ENCODE data around the gene NAGA.
"Not testable (repeated sequence)": the region's sequence is repeated elsewhere in the genome, so short reads cannot be mapped to it uniquely, and the experiment has no call there.

NAGA gene

GRCh38 chr22:42070517-42071422 lies at the start of gene NAGA:
Gene NAGA, minus strand, starts transcription at chr22:42070812. Its CDS starts 515 bp downstream, at chr22:42070297.
- DNase-seq (ENCODE audit: low read depth), result peak; percentile 87

DNA sequence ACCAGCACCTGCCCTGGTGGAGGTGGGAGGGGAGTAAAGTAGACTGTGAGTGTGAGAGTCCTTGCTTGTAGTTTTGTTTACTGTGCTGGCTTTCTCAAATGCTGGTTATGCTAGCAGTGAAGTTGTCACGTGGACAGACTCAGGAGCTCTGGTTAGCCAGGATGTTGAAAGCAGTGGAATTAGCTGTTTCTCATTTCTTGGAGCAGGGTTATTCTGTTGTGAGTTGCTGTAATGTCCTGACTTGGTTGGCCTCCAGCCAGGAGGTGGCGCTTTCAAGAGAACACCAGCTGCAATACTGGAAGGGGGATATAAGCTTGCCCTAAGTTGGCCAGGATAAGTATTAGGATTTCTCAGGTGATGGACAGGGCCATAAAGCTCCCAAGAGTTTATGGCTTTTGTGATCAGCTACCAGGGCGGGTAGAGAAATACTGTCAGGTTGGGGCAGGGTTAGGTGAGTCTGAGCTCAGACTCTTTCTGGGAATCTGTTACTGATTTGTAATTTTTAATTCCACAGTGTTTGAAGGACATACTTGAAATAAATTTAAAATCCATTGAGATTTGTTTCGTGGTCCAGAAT lies 46.3 kb upstream of the NAGA start:
- no peak for DNase-seq (ENCODE audit: low read depth)

GRCh38 chr22:42115420-42115830 lies 44.8 kb upstream of the NAGA start:
- DNase-seq (ENCODE audit: low read depth), result not testable (repeated sequence)

DNA sequence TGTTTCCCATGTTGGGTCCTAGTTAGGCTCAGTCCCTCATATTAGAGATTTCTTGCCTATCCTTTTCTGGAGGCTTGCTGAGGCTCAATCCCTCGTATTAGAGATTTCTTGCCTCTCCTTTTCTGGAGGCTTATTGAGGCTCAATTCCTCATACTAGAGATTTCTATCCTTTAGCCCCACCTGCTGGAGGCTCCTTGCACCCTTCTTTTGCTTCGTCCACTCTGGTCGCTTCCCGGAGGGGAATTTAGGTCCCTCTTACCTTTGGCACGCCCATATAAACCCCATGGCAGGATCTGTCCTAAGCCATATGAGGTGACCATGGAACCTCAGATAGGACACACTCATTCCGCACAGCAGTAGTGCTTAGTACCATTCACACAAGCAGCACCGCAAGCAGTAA lies 44.1 kb upstream of the NAGA start:
- no peak for DNase-seq (ENCODE audit: low read depth)

DNA sequence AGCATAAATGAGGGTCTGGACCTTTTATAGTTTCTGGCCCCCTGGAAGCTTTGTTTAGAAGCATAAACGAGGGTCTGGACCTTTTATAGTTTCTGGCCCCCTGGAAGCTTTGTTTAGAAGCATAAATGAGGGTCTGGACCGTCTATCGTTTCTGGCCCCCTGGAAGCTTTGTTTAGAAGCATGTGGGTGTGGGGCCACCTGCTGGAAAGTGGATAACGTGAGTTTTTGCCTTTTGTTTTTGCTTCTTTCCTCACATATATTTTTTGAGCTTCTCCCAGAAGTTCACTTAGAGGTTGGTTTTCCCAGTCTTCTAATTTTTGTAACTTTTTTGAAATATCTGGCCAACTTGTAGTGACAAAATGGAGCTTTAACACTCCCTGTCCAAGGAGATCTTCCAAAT lies 42.2 kb upstream of the NAGA start:
- DNase-seq (ENCODE audit: low read depth), result not testable (repeated sequence)

DNA sequence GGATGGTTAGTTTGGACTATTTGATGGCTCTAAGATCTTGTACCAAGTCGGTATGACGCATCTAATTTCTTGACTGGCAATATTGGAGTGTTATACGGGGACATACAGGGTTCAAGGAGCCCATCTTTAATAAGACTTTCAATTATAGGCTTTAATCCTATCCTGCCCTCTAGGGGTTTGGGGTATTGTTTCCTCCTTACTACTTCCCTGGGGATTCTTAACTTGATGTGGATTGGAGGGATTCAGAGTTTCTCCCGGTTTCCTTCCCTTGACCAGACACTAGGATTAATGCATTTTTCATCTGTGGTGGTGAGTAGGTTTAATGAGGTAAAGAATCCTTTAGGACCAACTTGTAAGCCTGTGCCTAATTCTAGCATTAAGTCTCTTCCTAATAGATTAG lies 41.2 kb upstream of the NAGA start:
- no peak for DNase-seq (ENCODE audit: low read depth)

DNA sequence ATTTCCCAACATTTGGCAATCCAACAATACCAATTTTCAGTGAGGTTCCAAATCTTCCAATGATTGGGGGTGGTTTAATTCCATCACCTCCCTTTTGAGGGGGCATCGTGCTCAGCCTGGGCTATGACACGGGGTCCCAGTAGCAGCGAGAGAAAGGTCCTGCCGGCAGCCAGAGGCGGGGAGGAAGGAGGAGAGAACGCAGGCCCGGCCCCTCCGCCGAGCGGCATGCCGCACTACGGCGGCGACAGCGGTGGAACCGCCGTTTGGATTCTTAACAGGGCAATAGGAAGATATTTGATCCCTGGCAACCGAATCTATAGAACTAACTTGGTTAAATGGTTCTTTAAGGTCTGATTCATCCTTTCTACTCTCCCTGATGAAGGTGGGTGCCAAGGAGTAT lies 38.2 kb upstream of the NAGA start:
- DNase-seq (ENCODE audit: low read depth), result no peak

- not testable (repeated sequence) for DNase-seq (ENCODE audit: low read depth)
Observed at GRCh38 chr22:42104332-42104860, 33.8 kb upstream of the NAGA start.

- DNase-seq (ENCODE audit: low read depth), result no peak
Observed at GRCh38 chr22:42101199-42101598, 30.6 kb upstream of the NAGA start.

- no peak for DNase-seq (ENCODE audit: low read depth)
Observed at GRCh38 chr22:42091455-42091782, 20.8 kb upstream of the NAGA start.

- DNase-seq (ENCODE audit: low read depth), result peak; percentile 98
Observed at GRCh38 chr22:42090596-42091454, 20.2 kb upstream of the NAGA start, which contains the start of gene NDUFA6. Gene NDUFA6, minus strand, starts transcription at chr22:42090772. Its CDS starts 28 bp downstream, at chr22:42090744.

DNA sequence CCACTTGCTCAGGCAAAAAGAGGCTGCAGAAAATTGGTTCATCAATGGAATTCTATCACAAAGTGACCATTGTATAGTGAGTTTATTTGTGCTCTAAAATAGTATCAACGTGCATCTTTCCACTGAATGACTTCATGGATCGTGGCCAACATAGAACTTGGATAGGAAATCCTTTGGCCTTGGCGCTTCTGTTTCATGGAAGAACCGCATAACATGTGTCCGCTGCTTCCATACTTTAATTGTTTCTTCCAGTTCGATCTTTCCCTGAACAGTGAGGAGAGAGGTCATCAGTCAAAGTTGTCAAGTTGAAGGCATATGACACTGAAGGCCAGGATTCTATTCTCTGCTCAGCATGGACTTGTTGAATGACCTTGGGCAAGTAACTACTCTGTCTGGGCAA lies 15.4 kb upstream of the NAGA start:
- DNase-seq (ENCODE audit: low read depth), result no peak

- no peak for DNase-seq (ENCODE audit: low read depth)
Observed at GRCh38 chr22:42084874-42085273, 14.3 kb upstream of the NAGA start.

- no peak for DNase-seq (ENCODE audit: low read depth)
Observed at GRCh38 chr22:42083119-42083518, 12.5 kb upstream of the NAGA start.

DNA sequence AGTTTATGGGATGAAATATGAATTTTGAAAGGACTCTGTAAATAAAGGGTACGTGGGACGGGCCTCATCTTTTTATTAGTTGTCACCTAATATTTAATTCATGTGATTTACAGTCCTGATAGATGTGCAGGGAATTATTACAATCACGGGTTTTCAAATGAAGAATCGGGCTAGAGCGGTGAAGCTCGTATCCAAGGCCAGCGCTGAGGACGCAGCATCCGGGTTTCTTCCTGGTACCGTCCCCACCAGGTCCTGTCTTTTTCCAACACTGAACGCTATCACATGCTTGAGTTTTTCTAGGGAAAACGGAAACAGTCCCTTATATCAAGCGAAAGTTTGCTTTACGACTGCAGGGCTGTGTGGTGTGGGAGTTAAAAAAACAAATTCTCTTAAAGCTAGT lies 9.7 kb upstream of the NAGA start:
- no peak for DNase-seq (ENCODE audit: low read depth)

GRCh38 chr22:42079319-42080251 lies 9.0 kb upstream of the NAGA start, which contains the start of gene SMDT1:
Gene SMDT1, plus strand, starts transcription at chr22:42079700. Its CDS starts 69 bp downstream, at chr22:42079769.
- DNase-seq (ENCODE audit: low read depth), result peak; percentile 98

GRCh38 chr22:42078469-42079318 lies 8.1 kb upstream of the NAGA start:
- no peak for DNase-seq (ENCODE audit: low read depth)

- DNase-seq (ENCODE audit: low read depth), result no peak
Observed at GRCh38 chr22:42077486-42078125, 7.0 kb upstream of the NAGA start.

DNA sequence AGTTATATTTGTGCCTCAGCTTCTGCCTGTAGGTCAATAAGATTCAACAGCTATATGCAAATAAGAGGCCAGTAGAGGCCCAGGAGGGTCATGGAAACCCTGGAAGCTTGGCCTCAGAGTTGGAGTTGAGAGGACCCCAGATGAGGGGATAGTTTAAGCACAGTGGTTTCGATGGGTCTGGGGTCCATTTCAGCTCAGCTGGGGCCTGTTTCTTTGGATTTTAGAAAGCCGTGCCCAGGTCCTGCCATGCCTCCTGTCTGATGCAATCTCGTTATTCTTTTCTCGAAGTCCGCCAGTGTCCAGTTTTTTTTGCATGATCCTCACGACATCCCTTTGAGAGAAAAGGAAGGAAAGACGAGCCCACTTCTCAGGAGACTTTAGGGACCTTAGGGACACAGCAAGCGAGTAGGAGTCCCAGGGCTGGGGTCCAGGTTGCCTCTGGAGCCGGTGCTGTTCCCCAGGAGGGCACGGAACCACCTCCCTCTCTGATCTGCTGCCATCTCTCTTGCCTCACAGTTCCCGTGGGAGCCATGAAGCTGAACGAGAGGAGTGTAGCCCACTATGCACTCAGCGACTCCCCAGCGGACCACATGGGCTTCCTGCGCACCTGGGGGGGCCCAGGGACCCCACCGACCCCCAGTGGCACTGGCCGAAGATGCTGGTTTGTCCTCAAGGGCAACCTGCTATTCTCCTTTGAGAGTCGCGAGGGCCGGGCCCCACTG lies 6.3 kb upstream of the NAGA start:
- no peak for DNase-seq (ENCODE audit: low read depth)

Measured in stimulated activated CD4-positive, alpha-beta T cell treated with anti-CD3 and anti-CD28 coated beads, Interleukin-2, amount 100 ng/mL, for 4 hours (primary cell).